OCI-LY3 (cell line): Measurements from ENCODE around the gene TGFB1.

ENCODE experiments used
- EZH2phosphoT487 ChIP-seq: fragments of 200-600 bp; shearing (Covaris generic); IDR thresholded peaks from 2 replicates; pipeline ENCODE4 v1.6.1; 2018; ENCODE audit warnings: antibody characterized with exemption, mixed run types, low read depth
- TF ChIP-seq, protein P1 (sequence below): fragments of 200-600, 300-600 bp; sonication (generic); IDR thresholded peaks from 2 replicates; pipeline ENCODE4 v1.5.1; 2014; ENCODE audit warnings: antibody characterized with exemption, low read length, low read depth

DNA sequence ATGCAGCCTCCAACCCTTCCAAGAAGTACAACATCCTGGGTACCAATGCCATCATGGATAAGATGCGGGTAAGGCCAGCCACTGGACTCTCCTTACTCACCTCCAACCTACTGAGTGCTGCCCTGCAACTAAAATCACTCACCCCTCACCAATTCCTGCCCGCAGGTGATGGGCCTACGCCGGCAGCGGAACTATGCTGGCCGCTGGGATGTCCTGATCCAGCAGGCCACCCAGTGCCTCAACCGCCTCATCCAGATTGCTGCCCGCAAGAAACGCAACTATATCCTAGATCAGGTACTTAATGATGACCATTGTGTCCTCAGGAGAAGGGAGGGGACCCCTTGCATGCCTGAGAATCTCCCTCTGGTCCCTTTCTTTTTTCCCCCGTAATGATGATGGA is 59.3 kb downstream of the TGFB1 start:
- TF ChIP-seq, protein P1, sequence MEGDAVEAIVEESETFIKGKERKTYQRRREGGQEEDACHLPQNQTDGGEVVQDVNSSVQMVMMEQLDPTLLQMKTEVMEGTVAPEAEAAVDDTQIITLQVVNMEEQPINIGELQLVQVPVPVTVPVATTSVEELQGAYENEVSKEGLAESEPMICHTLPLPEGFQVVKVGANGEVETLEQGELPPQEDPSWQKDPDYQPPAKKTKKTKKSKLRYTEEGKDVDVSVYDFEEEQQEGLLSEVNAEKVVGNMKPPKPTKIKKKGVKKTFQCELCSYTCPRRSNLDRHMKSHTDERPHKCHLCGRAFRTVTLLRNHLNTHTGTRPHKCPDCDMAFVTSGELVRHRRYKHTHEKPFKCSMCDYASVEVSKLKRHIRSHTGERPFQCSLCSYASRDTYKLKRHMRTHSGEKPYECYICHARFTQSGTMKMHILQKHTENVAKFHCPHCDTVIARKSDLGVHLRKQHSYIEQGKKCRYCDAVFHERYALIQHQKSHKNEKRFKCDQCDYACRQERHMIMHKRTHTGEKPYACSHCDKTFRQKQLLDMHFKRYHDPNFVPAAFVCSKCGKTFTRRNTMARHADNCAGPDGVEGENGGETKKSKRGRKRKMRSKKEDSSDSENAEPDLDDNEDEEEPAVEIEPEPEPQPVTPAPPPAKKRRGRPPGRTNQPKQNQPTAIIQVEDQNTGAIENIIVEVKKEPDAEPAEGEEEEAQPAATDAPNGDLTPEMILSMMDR = no peak
- TF ChIP-seq EZH2phosphoT487 = no peak
